ENCODE results near the gene SAYSD1. TPM values are rescaled to one million over a fixed set of nuclear protein-coding genes. Genes with fewer than 3 reads are reported as not detected.

Gene SAYSD1
- total and polyA plus RNA-seq, 7 donors, result 4.8 to 12.4 (median 5.8) TPM

DNA sequence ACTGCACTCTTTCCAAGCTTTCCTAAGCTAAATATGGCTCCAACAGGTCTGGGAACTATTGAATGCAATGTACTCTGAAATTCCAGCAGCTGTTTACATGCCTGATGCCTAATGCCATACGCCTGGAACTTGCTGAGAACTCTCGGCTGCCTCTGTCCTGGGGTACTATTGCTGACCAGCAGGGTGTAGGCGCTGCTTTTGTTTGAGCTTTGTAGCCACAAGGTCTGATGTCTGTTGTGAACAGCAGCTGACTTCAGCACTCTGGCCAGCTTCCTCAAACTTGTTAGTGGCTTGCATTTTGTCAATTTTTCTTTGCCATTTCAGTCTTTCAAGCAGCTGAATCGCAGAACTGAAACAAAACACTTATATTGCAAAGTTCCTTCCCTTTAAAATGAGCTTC, 26.7 kb downstream of the SAYSD1 start:
- 3 to 7% (median 6%) methylated on average over 4 of the region's 4 CpGs for WGBS, 3 donors
- no peaks in the 10 kb centered on the region for H3K36me3 ChIP-seq (ENCODE audit: insufficient read depth in 1 of 2, low read depth in 1 of 2)
- no peak overlapping the region for H3K27ac ChIP-seq
- intact Hi-C loops (cut with DNase I), result loop anchor here (5.0 to 10.0 kb wide), 2 partner anchors 216 to 224 kb away; partner anchors contain the start of gene KCNK17 (in 1 of the 2)
- H3K9me3 ChIP-seq, result no peaks in the 10 kb centered on the region
- H3K4me3 ChIP-seq, result no peak overlapping the region
- TF ChIP-seq, protein P1, sequence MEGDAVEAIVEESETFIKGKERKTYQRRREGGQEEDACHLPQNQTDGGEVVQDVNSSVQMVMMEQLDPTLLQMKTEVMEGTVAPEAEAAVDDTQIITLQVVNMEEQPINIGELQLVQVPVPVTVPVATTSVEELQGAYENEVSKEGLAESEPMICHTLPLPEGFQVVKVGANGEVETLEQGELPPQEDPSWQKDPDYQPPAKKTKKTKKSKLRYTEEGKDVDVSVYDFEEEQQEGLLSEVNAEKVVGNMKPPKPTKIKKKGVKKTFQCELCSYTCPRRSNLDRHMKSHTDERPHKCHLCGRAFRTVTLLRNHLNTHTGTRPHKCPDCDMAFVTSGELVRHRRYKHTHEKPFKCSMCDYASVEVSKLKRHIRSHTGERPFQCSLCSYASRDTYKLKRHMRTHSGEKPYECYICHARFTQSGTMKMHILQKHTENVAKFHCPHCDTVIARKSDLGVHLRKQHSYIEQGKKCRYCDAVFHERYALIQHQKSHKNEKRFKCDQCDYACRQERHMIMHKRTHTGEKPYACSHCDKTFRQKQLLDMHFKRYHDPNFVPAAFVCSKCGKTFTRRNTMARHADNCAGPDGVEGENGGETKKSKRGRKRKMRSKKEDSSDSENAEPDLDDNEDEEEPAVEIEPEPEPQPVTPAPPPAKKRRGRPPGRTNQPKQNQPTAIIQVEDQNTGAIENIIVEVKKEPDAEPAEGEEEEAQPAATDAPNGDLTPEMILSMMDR (IDR thresholded peaks at IDR 0.05), result peak; percentile 40
- no peaks in the 10 kb centered on the region for H3K27me3 ChIP-seq (ENCODE audit: insufficient read depth in 3 of 3, low read length in 2 of 3)
- peaks cover 31% of the 10 kb centered on the region for H3K4me1 ChIP-seq
- peak; percentile 71 to 87 (median 83) for ATAC-seq
- DNase-seq, result peak in 1 of 2 donors; percentile 22

DNA sequence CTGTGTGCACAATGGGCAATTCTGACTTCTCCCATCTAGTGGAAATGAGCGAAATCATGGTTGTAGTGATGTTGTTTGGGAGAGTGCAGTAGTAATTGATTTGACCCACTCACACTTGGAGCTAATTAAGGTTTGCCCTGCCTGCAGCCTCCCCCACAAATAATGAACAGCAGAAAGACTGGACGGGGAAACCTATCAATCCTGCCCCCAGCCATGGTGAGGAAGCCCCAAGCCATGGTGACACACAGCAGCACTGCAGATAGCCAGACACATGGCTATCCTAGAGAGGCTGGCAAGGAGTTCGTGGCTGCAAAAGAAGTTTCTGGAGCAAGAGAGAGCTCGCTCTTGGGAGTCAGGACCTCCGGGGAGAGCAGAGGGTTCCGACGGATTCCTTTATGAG, 27.8 kb downstream of the SAYSD1 start:
- H3K4me1 ChIP-seq, result peaks cover 31% of the 10 kb centered on the region

DNA sequence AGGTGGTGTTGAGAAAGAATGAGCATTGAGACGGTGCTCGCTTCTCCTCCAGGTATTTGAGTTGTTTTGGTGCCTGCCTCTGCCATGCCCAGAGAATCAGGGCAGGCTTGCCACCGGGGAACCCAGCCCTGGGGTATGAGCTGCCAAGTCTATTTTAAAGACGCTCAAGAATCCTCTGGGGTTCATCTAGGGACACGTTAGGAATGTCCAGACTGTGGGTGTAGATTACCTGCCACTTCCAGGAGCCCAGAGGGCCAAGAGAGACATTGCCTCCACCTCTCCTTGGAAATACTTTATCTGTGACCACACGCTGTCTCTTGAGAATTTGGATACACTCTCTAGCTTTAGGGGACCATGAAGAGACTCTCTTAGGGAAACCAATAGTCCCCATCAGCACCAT, 28.3 kb downstream of the SAYSD1 start:
- Histone ChIP-seq H3K27ac (no peak overlapping the region), H3K4me3 (no peak overlapping the region), H3K4me1 (peaks cover 31% of the 10 kb centered on the region), H3K27me3 (ENCODE audit: insufficient read depth in 3 of 3, low read length in 2 of 3) (no peaks in the 10 kb centered on the region), H3K9me3 (no peaks in the 10 kb centered on the region), H3K36me3 (ENCODE audit: insufficient read depth in 1 of 2, low read depth in 1 of 2) (no peaks in the 10 kb centered on the region)
- intact Hi-C loops (cut with DNase I), result loop anchor here (5.0 to 10.0 kb wide), 2 partner anchors 218 to 226 kb away; partner anchors contain the start of gene KCNK17 (in 1 of the 2)
- ATAC-seq (peak; percentile 23 to 87 (median 76)), DNase-seq (no peak)
- 18 to 26% (median 21%) methylated on average over 6 of the region's 6 CpGs for WGBS, 3 donors
- TF ChIP-seq, protein P1 (IDR thresholded peaks at IDR 0.05), result no peak

More for the DNA sequence above, 27.8 kb downstream of the SAYSD1 start:
- intact Hi-C loops (cut with DNase I), result loop anchor here (5.0 to 10.0 kb wide), 2 partner anchors 218 to 225 kb away; partner anchors contain the start of gene KCNK17 (in 1 of the 2)
- Histone ChIP-seq H3K9me3 (no peaks in the 10 kb centered on the region), H3K27me3 (ENCODE audit: insufficient read depth in 3 of 3, low read length in 2 of 3) (no peaks in the 10 kb centered on the region), H3K4me3 (no peak overlapping the region), H3K36me3 (ENCODE audit: insufficient read depth in 1 of 2, low read depth in 1 of 2) (no peaks in the 10 kb centered on the region), H3K27ac (no peak overlapping the region)
- 43 to 65% (median 46%) methylated on average over 7 of the region's 7 CpGs for WGBS, 3 donors
- TF ChIP-seq, protein P1 (IDR thresholded peaks at IDR 0.05), result no peak
- peak in 1 of 4 donors; percentile 47 for ATAC-seq
- DNase-seq, result no peak

DNA sequence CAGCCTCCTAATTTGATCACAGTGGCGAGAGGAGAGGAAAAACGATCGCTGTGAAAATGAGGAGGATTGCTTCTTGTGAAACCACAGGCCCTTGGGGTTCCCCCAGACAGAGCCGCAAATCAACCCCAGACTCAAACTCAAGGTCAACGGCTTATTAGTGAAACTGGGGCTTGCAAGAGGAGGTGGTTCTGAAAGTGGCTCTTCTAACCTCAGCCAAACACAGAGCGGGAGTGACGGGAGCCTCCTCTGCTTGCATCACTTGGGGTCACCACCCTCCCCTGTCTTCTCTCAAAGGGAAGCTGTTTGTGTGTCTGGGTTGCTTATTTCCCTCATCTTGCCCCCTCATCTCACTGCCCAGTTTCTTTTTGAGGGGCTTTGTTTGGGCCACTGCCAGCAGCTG, 28.7 kb downstream of the SAYSD1 start:
- Histone ChIP-seq H3K9me3 (no peaks in the 10 kb centered on the region), H3K36me3 (ENCODE audit: insufficient read depth in 1 of 2, low read depth in 1 of 2) (no peaks in the 10 kb centered on the region), H3K4me3 (no peak overlapping the region), H3K4me1 (peaks cover 31% of the 10 kb centered on the region), H3K27me3 (ENCODE audit: insufficient read depth in 3 of 3, low read length in 2 of 3) (no peaks in the 10 kb centered on the region), H3K27ac (no peak overlapping the region)
- WGBS, 3 donors, result 49 to 69% (median 62%) methylated on average over 7 of the region's 7 CpGs
- intact Hi-C loops (cut with DNase I), result loop anchor here (5.0 to 10.0 kb wide), 2 partner anchors 219 to 226 kb away; partner anchors contain the start of gene KCNK17 (in 1 of the 2)
- no peak for DNase-seq
- TF ChIP-seq, protein P1 (IDR thresholded peaks at IDR 0.05), result no peak
- ATAC-seq, result no peak
